22Rv1 (cell line): ENCODE results near the gene KRT6B.

Source experiments
- CTCF ChIP-seq: fragments of 450-650 bp; IDR thresholded peaks from 2 replicates; pipeline ENCODE4 v1.5.1; 2017; ENCODE audit warnings: mild to moderate bottlenecking
- ZFX ChIP-seq: fragments of 450-650 bp; IDR thresholded peaks from 2 replicates; pipeline ENCODE4 v1.6.1; 2017; ENCODE audit warnings: antibody characterized with exemption, borderline replicate concordance

DNA sequence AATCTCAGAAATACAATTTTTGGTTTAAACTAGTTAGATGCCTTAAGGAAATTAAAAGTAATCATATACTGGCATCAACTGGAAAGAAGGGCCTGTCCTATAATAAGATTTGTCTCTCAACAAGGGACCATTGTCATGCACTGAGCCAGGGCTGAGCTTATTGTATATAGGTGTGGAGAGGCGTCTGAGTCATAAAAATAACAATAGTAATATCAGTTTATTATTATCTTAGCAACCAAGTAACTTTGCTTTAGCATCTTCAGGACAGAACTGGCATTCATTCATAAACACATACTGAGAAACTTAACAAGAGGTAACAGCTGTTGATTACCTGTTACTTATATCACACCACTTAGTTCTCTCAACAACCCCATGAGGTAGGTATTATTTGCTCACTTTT lies 24.9 kb downstream of the KRT6B start:
- no peak for TF ChIP-seq CTCF
- no peak for TF ChIP-seq ZFX
